Uterus (tissue), 2 donors: ENCODE results near the gene RSBN1L.

ENCODE experiments used
- POLR2A ChIP-seq, 2 donors: fragments of 450-650 bp; IDR thresholded peaks; one replicate each; pipeline ENCODE4 v1.6.1; 2016; ENCODE audit warnings: antibody characterized with exemption in 2 of 2, mild to moderate bottlenecking in 1 of 2, moderate library complexity in 1 of 2
- TF ChIP-seq, protein P1 (sequence below), 4 experiments: fragments of 200-600 bp in 2 of 4; fragments of 450-650 bp in 2 of 4; sonication (generic) in 2 of 4; IDR thresholded peaks; one replicate each; pipeline ENCODE4 v1.5.1; 2016 to 2019; ENCODE audit warnings: antibody characterized with exemption in 4 of 4, mild to moderate bottlenecking in 2 of 4, moderate library complexity in 1 of 4

DNA sequence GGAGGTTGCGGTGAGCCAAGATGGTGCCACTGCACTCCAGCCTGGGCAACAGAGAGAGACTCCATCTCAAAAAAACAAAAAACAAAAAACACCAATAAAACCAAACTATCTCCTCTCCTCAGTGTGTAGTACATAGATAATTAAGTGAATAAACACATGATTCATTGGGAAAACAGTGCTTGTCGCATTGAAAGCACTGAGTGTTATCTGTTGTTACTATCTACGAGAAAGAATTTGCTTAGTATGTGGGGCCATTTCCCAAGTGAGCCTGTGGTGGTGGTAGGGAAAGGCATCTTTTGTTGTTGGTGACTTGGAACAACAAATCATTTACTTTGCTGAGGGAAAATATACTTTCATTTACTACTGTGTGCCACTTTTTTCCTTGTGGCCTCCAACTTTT is 42.6 kb downstream of the RSBN1L start:
- no peak for TF ChIP-seq POLR2A (IDR thresholded peaks at IDR 0.05)
- TF ChIP-seq, protein P1, sequence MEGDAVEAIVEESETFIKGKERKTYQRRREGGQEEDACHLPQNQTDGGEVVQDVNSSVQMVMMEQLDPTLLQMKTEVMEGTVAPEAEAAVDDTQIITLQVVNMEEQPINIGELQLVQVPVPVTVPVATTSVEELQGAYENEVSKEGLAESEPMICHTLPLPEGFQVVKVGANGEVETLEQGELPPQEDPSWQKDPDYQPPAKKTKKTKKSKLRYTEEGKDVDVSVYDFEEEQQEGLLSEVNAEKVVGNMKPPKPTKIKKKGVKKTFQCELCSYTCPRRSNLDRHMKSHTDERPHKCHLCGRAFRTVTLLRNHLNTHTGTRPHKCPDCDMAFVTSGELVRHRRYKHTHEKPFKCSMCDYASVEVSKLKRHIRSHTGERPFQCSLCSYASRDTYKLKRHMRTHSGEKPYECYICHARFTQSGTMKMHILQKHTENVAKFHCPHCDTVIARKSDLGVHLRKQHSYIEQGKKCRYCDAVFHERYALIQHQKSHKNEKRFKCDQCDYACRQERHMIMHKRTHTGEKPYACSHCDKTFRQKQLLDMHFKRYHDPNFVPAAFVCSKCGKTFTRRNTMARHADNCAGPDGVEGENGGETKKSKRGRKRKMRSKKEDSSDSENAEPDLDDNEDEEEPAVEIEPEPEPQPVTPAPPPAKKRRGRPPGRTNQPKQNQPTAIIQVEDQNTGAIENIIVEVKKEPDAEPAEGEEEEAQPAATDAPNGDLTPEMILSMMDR (IDR thresholded peaks at IDR 0.05) = no peak
